HUDEP-2 (cell line): ENCODE measurements around the gene VSTM2L.
A peak's percentile ranks its signal among the peaks of the same experiment; 100 is the strongest.

Experiments
- DNase-seq, 76 experiments: peaks; one replicate each; lab custom pipeline; 2025; ENCODE audit not compliant: unreplicated experiment in 76 of 76; lab: John Stamatoyannopoulos, UW

The VSTM2L gene

GRCh38 chr20:37899105-37900045 lies 3.6 kb upstream of the VSTM2L start:
- no peak for DNase-seq

GRCh38 chr20:37901240-37901639 lies 1.7 kb upstream of the VSTM2L start:
- peak in 2 of 76 experiments; percentile 3 to 22 for DNase-seq

DNA sequence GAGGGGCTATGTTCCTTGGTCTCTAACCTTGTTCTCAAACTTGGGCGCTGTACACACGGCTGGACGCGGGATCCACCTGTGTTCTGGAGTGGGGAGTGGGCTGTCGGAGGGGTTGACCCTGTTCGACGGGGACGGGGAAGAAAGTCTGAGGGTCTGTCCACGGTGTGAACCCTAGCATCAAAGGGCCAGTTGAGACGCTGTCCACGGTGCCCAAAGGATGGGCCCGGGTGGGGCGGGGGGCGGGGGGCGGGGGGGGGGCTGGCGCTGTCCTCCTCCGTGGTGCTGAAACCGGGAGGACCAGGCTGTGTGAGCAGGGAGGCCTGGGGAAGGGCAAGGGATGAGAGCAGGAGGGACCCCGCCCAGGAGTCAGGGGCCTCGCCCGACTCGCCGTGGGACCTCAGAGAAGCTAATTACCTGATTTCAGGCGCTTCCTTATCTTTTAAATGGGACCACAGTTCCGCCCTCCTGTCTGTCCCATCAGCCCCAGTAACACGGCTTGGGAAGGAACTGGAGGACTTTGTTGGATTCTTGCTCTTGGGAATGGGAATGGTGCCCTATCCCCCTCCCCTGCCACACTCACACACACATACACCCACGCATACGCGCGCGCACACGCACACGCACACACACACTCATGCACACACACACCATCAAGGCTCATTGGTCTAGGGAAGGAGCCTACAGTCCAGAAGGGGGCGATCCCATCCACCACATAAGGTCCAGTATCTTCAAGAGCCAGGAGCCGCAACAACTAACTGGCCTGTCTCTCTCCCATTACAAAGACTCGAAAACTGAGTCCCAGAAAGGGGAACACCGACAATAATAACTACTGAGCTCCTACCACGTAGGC lies 1.0 kb upstream of the VSTM2L start:
- DNase-seq: peak in 51 of 76 experiments; percentile 7 to 64 (median 36)

DNA sequence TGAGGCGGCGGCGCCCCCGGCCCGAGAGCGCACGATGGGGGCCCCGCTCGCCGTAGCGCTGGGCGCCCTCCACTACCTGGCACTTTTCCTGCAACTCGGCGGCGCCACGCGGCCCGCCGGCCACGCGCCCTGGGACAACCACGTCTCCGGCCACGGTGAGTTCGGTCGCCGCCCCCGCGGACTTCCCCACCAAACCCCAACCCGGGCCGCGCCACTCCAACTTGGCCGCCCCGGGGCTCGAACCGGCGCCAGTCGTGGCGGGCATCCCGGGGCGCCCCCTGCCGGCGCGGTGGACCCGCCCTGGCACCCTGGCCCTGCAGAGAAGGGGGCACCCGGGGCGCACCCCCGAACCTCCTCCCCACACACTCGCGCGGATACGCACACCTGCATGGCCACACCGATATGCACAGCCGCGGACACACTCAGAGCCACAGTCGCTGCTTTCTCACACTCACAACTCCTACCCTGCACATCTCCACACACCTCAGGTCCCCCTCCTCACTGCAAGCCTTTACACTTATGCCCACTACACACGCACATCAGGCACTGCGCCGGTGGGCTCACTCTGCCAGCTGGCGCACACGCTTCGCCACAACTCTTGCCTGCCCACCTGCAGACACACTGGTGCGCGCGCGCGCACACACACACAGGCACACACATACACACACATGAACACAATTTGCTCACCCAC lies 535 bp downstream of the VSTM2L start:
- peak in 3 of 76 experiments; percentile 1 to 14 (median 6) for DNase-seq

- DNase-seq: no peak
Observed at GRCh38 chr20:37904008-37904642, 1.2 kb downstream of the VSTM2L start.

DNA sequence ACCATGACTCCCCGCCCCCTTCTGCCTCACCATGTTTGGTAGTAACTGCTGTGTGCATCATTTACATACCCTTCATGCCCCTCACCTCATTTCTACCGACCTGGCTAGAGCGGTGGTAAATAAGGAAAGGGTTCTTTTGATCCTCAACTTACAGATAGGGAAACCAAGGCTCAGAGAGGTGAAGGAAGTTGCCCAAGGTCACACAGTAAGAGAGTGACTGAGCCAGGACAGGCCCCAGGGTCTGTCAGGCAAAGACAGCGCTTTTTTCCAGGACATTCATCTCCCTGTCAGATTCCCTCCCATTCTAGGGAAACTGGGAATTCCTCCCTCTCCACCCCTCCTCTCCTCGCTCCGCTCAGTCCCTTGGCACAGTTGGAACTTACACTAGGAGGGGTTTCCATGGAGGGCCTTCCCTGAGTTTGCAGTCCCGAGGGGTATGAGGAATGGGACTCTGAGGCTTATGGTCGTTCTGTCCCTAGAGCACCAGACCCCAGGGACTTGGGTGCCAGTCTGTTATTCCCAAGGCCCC lies 2.0 kb downstream of the VSTM2L start:
- DNase-seq: no peak

DNA sequence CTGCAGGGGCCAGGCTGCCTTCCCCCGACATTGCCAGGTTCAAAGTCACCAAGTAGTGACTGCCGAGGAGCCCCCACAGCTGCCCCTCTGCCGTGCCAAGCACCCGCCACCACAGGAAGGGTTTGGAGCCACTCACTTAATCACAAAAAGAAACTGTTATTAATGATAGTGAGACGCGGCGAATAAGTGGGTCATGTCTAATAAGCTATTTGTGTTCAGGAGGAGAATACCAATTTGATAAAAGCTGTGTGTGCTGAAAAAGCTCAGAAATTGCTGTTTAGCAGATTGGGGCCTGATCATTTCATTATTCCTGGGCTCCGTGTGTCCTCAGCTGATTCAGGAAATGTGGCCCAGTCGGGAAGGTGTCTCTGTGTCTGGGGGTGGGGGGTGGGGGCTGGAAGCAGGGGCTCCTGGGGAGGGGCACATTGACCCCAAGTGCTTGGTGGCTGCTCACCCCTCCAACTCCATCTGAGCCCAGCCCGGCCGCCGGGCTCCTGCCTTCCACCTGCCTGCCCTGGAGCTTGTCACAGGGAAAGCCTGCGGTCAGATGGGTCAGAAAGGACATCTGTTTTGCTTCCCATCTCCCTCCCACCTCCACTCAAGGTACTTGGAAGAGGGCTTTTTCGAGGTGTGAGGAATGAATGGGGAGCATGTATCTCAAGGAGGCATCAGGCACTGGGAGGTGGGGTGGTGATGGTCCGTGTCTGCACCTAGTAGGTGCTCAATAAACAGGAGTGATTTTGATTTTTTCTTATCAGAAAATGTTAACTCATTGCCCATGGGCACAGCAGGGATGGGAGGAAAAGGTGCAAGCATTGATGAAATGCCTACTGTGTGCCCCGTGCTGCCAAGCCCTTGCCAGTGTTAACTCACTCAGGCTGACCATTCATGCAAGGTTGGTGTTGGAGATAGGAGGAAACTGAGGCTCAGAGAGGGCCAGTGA lies 3.0 kb downstream of the VSTM2L start:
- DNase-seq: no peak

- no peak for DNase-seq
Observed at GRCh38 chr20:37907330-37907676, 4.4 kb downstream of the VSTM2L start.

GRCh38 chr20:37907677-37908401 lies 4.9 kb downstream of the VSTM2L start:
- DNase-seq: no peak

DNA sequence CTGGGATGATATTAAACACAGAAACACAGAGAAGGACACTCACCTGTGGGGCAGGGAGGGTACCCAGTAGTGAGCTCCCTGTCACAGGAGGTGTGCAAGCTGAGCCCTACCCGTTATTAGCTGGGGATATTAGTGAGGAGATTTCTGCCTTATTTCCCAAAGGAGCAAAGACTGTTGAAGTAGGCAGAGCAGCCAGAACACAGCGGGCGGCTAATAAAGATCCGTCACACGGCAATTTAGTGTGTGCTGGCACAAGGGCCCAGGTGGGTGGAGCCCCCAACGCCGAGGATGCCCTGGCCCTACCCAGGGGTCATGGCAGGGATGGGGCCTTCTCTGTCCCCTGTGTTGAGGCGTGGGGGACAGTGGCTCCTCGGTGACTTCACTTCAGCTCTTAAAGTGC lies 8.3 kb downstream of the VSTM2L start:
- no peak for DNase-seq

DNA sequence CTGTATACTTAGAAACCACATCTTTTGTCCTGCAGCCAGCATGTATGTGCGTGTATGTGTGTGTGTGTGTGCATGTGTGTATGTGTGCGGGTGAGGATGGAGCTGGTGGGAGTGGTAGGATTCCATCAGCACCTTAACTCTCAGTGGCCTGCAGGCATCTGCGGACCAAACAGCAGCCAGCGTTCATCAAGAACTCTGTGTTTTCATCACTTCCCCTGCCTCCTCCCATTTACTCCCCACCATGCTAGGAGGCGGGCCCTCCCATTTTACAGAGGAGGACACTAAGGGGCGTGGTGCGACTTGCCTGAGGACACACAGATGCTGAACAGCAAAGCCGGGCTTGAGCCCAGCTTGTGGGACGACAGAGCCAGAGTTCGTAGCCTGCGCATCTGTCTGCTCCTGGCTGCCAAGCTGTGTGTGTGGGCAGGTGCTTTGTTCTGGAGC lies 8.9 kb downstream of the VSTM2L start:
- peak in 17 of 76 experiments; percentile 3 to 40 (median 7) for DNase-seq

- no peak for DNase-seq
Observed at GRCh38 chr20:37912874-37913273, 9.9 kb downstream of the VSTM2L start.

- DNase-seq: no peak
Observed at GRCh38 chr20:37913567-37914366, 10.8 kb downstream of the VSTM2L start.

DNA sequence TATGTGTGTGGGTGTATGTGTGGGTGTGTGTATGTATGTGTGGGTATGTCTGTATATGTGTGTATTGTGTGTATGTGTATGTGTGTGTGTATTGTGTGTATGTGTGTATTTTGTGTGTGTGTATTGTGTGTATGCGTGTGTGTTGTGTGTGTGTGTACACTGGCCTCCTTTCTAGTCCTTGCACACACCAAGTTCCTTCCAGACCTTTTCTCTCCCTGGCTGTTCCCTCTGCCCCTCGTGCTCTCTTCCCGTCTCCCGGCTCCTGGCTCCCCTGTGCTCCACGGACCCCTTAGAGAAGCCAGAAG lies 11.4 kb downstream of the VSTM2L start:
- no peak for DNase-seq

DNA sequence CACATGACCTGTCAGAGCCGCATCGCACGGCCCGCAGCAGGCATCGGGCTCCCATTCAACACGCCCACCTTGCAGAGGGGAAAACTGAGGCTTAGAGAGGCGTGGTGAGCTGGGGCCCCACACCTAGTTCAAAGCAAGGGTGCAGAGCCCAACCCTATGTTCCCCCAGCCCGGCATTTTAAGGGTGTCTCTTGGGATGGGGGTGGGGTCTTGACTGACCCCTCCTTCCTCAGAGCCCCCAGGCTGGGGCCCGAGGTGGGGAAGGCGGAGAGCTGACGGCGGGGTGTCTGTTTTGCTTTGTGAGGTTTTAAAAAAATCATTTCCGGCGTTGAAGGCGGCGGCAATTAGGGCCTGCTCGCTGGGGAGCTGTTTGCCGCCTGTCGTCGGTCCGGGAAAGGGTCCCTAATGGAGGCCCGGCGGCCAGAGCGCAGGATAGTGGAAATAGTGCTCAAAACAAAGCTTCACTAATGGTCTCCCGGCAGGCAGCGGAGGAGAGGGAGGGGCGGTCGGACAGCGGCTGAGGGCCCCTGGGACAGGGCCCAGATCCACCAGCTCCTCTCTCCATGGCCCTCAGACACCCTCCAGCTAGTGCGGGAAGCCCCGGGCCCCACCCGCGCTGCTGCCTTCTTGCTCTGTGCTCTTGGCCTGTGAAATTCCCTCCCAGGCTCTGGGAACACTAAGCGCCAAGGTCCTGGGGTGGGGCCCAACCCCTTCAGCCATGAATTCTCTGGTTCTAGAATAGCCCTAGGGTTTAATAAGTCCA lies 11.9 kb downstream of the VSTM2L start:
- DNase-seq: no peak

GRCh38 chr20:37915434-37915787 lies 12.5 kb downstream of the VSTM2L start:
- DNase-seq: no peak
